Measurements from ENCODE around the gene TAS2R30.
"Not testable (repeated sequence)": the region's sequence is repeated elsewhere in the genome, so short reads cannot be mapped to it uniquely, and the experiment has no call there.

The TAS2R30 gene

GRCh38 chr12:11130999-11131398 lies 3.4 kb downstream of the TAS2R30 start:
- TF ChIP-seq, protein P1, sequence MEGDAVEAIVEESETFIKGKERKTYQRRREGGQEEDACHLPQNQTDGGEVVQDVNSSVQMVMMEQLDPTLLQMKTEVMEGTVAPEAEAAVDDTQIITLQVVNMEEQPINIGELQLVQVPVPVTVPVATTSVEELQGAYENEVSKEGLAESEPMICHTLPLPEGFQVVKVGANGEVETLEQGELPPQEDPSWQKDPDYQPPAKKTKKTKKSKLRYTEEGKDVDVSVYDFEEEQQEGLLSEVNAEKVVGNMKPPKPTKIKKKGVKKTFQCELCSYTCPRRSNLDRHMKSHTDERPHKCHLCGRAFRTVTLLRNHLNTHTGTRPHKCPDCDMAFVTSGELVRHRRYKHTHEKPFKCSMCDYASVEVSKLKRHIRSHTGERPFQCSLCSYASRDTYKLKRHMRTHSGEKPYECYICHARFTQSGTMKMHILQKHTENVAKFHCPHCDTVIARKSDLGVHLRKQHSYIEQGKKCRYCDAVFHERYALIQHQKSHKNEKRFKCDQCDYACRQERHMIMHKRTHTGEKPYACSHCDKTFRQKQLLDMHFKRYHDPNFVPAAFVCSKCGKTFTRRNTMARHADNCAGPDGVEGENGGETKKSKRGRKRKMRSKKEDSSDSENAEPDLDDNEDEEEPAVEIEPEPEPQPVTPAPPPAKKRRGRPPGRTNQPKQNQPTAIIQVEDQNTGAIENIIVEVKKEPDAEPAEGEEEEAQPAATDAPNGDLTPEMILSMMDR (IDR thresholded peaks at IDR 0.05; ENCODE audit: low read depth, low read length) = no peak
- H3K4me3 ChIP-seq (ENCODE audit: low read depth, low read length) = no peak overlapping the region

DNA sequence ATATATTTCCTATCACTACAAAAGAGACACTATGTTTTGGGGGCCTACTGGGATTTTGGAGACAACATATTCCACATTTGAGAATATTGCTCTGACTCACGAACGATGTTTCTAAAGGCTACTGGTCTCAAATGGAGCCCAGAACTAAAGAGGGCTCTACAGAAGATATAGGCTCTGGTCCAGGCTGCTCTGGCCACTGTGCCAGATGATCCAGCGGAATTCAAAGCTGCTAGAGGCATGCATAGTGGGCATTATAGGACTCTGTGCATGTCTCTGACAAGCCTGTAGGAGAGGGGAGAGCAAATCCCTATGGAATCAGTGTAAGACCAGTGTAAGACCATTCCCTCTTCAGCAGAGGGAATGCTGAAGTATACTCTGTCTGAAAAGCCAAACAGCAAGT lies 4.1 kb downstream of the TAS2R30 start:
- TF ChIP-seq, protein P1 (IDR thresholded peaks at IDR 0.05; ENCODE audit: low read depth, low read length) = no peak
- no peak overlapping the region for H3K4me3 ChIP-seq (ENCODE audit: low read depth, low read length)

DNA sequence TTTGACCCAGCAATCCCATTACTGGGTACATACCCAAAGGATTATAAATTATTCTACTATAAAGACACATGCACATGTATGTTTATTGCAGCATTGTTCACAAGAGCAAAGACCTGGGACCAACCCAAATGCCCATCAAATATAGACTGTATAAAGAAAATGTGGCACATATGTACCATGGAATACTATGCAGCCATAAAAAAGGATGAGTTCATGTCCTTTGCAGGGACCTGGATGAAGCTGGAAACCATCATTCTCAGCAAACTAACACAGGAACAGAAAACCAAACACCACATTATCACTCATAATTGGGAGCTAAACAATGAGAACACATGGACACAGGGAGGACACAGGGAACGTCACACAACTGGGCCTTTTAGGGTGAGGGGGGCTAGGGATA lies 20.3 kb downstream of the TAS2R30 start:
- H3K4me3 ChIP-seq (ENCODE audit: low read depth, low read length) = not testable (repeated sequence)

DNA sequence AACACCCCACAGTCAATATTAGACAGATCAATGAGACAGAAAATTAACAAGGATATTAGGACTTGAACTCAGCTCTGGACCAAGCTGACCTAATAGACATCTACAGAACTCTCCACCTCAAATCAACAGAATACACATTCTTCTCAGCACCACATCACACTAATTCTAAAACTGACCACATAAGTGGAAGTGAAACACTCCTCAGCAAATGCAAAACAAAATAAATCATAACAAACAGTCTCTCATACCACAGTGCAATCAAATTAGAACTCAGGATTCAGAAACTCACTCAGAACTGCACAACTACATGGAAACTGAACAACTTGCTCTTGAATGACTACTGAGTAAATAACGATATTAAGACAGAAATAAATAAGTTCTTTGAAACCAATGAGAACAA lies 23.2 kb downstream of the TAS2R30 start:
- not testable (repeated sequence) for H3K4me3 ChIP-seq (ENCODE audit: low read depth, low read length)

DNA sequence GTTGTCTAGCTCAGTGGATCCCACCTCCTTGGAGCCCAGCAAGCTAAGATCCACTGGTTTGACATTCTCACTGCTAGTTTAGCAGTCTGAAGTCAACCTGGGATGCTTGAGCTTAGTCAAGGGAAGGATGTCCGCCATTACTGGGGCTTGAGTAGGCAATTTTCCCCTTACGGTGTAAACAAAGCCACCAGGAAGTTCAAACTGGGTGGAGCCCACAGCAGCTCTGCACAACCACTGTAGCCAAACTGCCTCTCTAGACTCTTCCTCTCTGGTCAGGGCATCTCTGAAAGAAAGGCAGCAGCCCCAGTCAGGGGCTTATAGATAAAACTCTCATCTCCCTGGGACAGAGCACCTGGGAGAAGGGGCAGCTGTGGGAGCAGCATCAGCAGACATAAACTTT lies 25.6 kb downstream of the TAS2R30 start:
- TF ChIP-seq, protein P1 (IDR thresholded peaks at IDR 0.05; ENCODE audit: low read depth, low read length) = no peak
- no peak overlapping the region for H3K4me3 ChIP-seq (ENCODE audit: low read depth, low read length)

GRCh38 chr12:11107719-11108118 lies 26.7 kb downstream of the TAS2R30 start:
- H3K4me3 ChIP-seq (ENCODE audit: low read depth, low read length) = no peak overlapping the region
- TF ChIP-seq, protein P1 (IDR thresholded peaks at IDR 0.05; ENCODE audit: low read depth, low read length) = no peak

- TF ChIP-seq, protein P1 (IDR thresholded peaks at IDR 0.05; ENCODE audit: low read depth, low read length) = no peak
Measured at GRCh38 chr12:11106288-11106687, 28.2 kb downstream of the TAS2R30 start.

DNA sequence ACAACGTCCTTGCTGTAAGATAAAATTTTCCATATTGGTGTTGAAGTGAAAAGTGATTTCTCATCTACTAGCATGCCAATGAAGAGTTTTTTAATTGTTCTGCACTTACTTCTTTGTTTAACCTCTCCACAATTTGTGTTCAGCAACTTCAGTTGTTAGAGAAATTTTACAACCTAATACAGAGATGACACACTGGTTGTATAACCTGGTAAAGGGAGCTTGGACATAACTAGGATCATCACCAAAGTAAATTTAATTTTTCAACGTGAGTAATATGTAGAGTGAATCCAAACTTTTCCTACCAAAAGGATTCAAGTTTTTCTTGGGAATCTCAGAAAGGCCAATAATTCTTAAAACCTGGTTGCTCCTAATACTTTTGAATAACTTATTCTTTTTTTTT lies 28.9 kb downstream of the TAS2R30 start:
- TF ChIP-seq, protein P1 (IDR thresholded peaks at IDR 0.05; ENCODE audit: low read depth, low read length) = no peak
- H3K4me3 ChIP-seq (ENCODE audit: low read depth, low read length) = no peak overlapping the region

More at GRCh38 chr12:11106288-11106687, 28.2 kb downstream of the TAS2R30 start:
- no peak overlapping the region for H3K4me3 ChIP-seq (ENCODE audit: low read depth, low read length)

DNA sequence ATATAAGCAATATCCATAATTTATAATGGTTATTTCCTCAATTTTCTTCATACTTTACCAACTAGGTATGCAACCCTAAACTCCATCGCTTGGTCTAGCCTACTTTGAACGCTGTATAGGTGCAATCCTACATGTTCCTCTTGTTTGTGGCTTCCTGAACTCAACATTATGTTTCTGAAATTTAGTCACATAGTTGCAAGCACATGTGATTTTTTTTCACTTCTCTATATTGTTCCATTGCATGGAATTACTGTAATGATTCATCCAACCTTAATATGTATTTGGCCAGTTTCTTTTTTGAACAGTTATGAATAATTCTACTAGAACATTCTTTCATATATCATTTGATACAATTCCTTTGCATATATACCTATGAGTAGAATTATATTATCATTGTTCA lies 39.5 kb downstream of the TAS2R30 start:
- not testable (repeated sequence) for H3K4me3 ChIP-seq (ENCODE audit: low read depth, low read length)
